HG03457 (cell line): ENCODE results near the gene C11orf52.
"Not testable (repeated sequence)": the region's sequence is repeated elsewhere in the genome, so short reads cannot be mapped to it uniquely, and the experiment has no call there.

ENCODE experiments used
- ATAC-seq: cut with Tn5 transposase; IDR thresholded peaks from one replicate; pipeline ENCODE4 v1.9.1; 2021; ENCODE audit warnings: moderate number of reproducible peaks; ENCODE audit not compliant: unreplicated experiment

C11orf52 gene

GRCh38 chr11:111918390-111919256 lies at the start of gene C11orf52:
TSS of gene C11orf52 (plus strand) at chr11:111918913. CDS start at chr11:111918973, 60 bp downstream.
- ATAC-seq = no peak

GRCh38 chr11:111870113-111870512 lies 48.6 kb upstream of the C11orf52 start:
- no peak for ATAC-seq

GRCh38 chr11:111870522-111870885 lies 48.2 kb upstream of the C11orf52 start:
- peak; percentile 6 for ATAC-seq

- peak; percentile 71 for ATAC-seq
Measured at GRCh38 chr11:111870886-111871692, 47.6 kb upstream of the C11orf52 start, which contains the start of gene ALG9. TSS of gene ALG9 (minus strand) at chr11:111871581. CDS start at chr11:111871482, 99 bp downstream.

GRCh38 chr11:111871693-111872161 lies 47.0 kb upstream of the C11orf52 start:
- no peak for ATAC-seq

- ATAC-seq = no peak
Measured at GRCh38 chr11:111878385-111878848, 40.3 kb upstream of the C11orf52 start.

- ATAC-seq = peak; percentile 79
Measured at GRCh38 chr11:111878849-111879636, 39.7 kb upstream of the C11orf52 start, which contains the start of the genes CFAP68 and FDXACB1. TSS of gene CFAP68 (plus strand) at chr11:111879541. CDS start at chr11:111879561, 20 bp downstream. TSS of gene FDXACB1 (minus strand) at chr11:111879165. CDS start at chr11:111879132, 33 bp downstream.

GRCh38 chr11:111879637-111879960 lies 39.1 kb upstream of the C11orf52 start:
- ATAC-seq = no peak

GRCh38 chr11:111882202-111882601 lies 36.5 kb upstream of the C11orf52 start:
- no peak for ATAC-seq

- ATAC-seq = not testable (repeated sequence)
Measured at GRCh38 chr11:111885053-111885452, 33.7 kb upstream of the C11orf52 start.

- no peak for ATAC-seq
Measured at GRCh38 chr11:111886032-111886431, 32.7 kb upstream of the C11orf52 start.

GRCh38 chr11:111886844-111887243 lies 31.9 kb upstream of the C11orf52 start:
- ATAC-seq = no peak

GRCh38 chr11:111905411-111905810 lies 13.3 kb upstream of the C11orf52 start:
- no peak for ATAC-seq

GRCh38 chr11:111906680-111907079 lies 12.0 kb upstream of the C11orf52 start:
- no peak for ATAC-seq

GRCh38 chr11:111908639-111909305 lies 9.9 kb upstream of the C11orf52 start:
- ATAC-seq = no peak

GRCh38 chr11:111909378-111909777 lies 9.3 kb upstream of the C11orf52 start:
- no peak for ATAC-seq

GRCh38 chr11:111910676-111911562 lies 7.8 kb upstream of the C11orf52 start:
- ATAC-seq = no peak

GRCh38 chr11:111911563-111912401 lies 6.9 kb upstream of the C11orf52 start, which contains the start of gene CRYAB:
TSS of gene CRYAB (minus strand) at chr11:111911770. CDS start at chr11:111911724, 46 bp downstream.
- ATAC-seq = no peak
